Prostate gland (tissue), 2 donors: ENCODE measurements around the gene TNKS1BP1. TPM values are rescaled to one million over a fixed set of nuclear protein-coding genes. Genes with fewer than 3 reads are reported as not detected.

Experiments
- DNase-seq: peaks from one replicate; pipeline ENCODE4 v3.0.0-alpha.2; 2019; ENCODE audit warnings: low spot score
- H3K27ac ChIP-seq, 2 donors: fragments of 200-600 bp; sonication (generic); 2 replicates each; pipeline ENCODE4 v1.5.1; 2017 to 2019
- H3K27me3 ChIP-seq: fragments of 200-600 bp; sonication (generic); replicated peaks from 2 replicates; pipeline ENCODE4 v1.5.1; 2019; ENCODE audit not compliant: insufficient read depth
- H3K36me3 ChIP-seq, 2 donors: fragments of 200-600 bp; sonication (generic); 1 replicate in 1 of 2; 2 replicates in 1 of 2; pipeline versions ENCODE4 v1.5.1 to v1.8.1; 2017 to 2019
- H3K4me1 ChIP-seq: fragments of 200-600 bp; sonication (generic); replicated peaks from 2 replicates; pipeline ENCODE4 v1.5.1; 2019
- H3K4me3 ChIP-seq, 2 donors: fragments of 200-600 bp; sonication (generic); 2 replicates each; pipeline ENCODE4 v1.5.1; 2017 to 2019
- H3K9me3 ChIP-seq: fragments of 200-600 bp; sonication (generic); 2 replicates; pipeline ENCODE4 v1.5.1; 2017
- CTCF ChIP-seq, 4 experiments: fragments of 200-600 bp in 2 of 4; fragments of 450-650 bp in 2 of 4; sonication (generic) in 2 of 4; IDR thresholded peaks; 1 replicate in 3 of 4; 2 replicates in 1 of 4; pipeline ENCODE4 v1.5.1; 2016 to 2019; ENCODE audit warnings: antibody characterized with exemption in 4 of 4, mild to moderate bottlenecking in 2 of 4, moderate library complexity in 2 of 4
- POLR2A ChIP-seq: fragments of 450-650 bp; IDR thresholded peaks from one replicate; pipeline ENCODE4 v1.6.1; 2016; ENCODE audit warnings: antibody characterized with exemption, mild to moderate bottlenecking
- POLR2AphosphoS5 ChIP-seq: sonication (generic); formaldehyde crosslinking; IDR thresholded peaks from one replicate; pipeline ENCODE4 v1.6.1; 2017; ENCODE audit warnings: antibody characterized with exemption
- WGBS: methylation state at CpG from one replicate; pipeline ENCODE4 v1.1.5; 2018; 5-methylcytosine and 5-hydroxymethylcytosine counted together
- intact Hi-C: fragments of 100-400 bp; cut with DNase I; formaldehyde crosslinking; loops from one replicate; pipeline ENCODE4 v1.14.2; 2022
- total RNA-seq, 2 donors: library from RNA; depleted of rRNA; stranded (reverse); fragments of >200 nt; gene quantifications; one replicate each; pipeline ENCODE4 v1.1.0, GENCODE V29; 2016

TNKS1BP1 gene
- total RNA-seq, 2 donors from 2014 or later: 140 to 158 TPM

DNA sequence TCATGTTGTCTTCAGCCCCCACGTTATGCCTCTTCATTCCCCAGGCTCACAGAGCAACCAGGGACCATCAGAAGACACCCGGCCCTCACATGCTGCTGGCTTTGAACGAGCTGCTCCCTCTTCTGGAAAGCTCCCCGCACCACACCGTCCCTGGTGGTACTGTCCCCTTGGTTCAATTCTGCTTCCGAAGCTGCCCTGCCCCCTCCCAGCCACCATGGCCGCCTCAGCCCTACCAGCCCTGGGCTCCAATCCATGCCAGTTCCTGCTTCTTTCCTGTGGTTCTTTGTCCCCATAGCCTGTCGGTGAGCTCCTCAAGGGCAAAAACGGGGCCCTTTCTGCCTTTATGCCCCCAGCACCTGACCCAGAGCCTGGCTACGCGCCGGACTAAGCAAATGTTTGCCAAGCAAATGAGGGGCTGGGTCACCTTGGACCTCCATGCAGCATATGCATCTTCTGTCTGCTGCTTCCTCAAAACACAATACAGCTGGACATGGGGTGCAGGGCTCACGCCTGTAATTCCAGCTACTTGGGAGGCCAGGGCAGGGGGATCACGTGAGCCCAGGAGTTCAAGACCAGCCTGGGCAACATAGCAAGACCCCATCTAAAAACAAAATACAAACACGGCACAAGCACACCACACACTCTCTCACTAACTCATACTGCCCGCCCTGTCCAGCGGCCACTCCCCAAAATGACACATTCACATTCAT lies 21.3 kb downstream of the TNKS1BP1 start:
- Histone ChIP-seq H3K36me3 (peaks cover 25 to 45% of the 10 kb centered on the region in 2 donors), H3K27me3 (no peaks in the 10 kb centered on the region), H3K27ac (no peak overlapping the region), H3K9me3 (no peaks in the 10 kb centered on the region), H3K4me1 (peaks cover 9% of the 10 kb centered on the region), H3K4me3 (no peak overlapping the region)
- intact Hi-C loops: no loop called here
- no peak for TF ChIP-seq POLR2AphosphoS5
- DNase-seq: no peak
- 81% methylated on average over 17 of the region's 17 CpGs for WGBS

DNA sequence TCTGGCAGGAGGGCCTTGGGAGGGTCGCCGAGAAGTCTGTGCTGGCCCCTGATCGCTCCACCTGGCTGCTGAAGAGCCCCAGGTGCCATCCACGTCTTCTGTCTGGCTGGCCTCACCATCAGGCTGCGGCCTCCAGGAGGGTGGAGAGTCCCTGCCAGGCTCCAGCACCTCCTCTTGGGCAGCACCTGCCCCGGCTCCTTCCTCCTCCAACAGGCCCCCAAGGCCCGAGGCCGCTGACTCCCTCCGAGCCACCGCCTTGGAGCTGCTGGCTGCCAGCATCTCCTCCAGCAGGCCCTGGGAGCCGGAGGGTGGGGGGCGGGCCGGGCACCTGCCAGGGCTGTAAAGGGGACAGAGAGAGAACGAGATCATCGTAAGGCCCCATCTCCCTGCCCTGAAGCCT lies 22.3 kb downstream of the TNKS1BP1 start:
- no peak for DNase-seq
- TF ChIP-seq POLR2AphosphoS5 (no peak), POLR2A (no peak), CTCF (IDR thresholded peaks at IDR 0.05) (no peak)
- H3K27ac ChIP-seq: no peak overlapping the region
- no peaks in the 10 kb centered on the region for H3K27me3 ChIP-seq
- intact Hi-C loops: no loop called here
- no peaks in the 10 kb centered on the region for H3K9me3 ChIP-seq
- no peak overlapping the region for H3K4me3 ChIP-seq
- peaks cover 25 to 45% of the 10 kb centered on the region in 2 donors for H3K36me3 ChIP-seq
- peaks cover 6% of the 10 kb centered on the region for H3K4me1 ChIP-seq
- WGBS: 92% methylated on average over 15 of the region's 15 CpGs

- H3K27ac ChIP-seq: no peak overlapping the region
- DNase-seq: no peak
- peaks cover under 1% of the 10 kb centered on the region for H3K4me1 ChIP-seq
- no peak for TF ChIP-seq CTCF (IDR thresholded peaks at IDR 0.05)
- TF ChIP-seq POLR2A: no peak
- no peak for TF ChIP-seq POLR2AphosphoS5
- intact Hi-C loops: no loop called here
- H3K9me3 ChIP-seq: no peaks in the 10 kb centered on the region
- H3K27me3 ChIP-seq: no peaks in the 10 kb centered on the region
- H3K4me3 ChIP-seq: no peak overlapping the region
- 97% methylated on average over 27 of the region's 27 CpGs for WGBS
- H3K36me3 ChIP-seq: peaks cover 25 to 45% of the 10 kb centered on the region in 2 donors
Observed at GRCh38 chr11:57301711-57302423, 22.9 kb downstream of the TNKS1BP1 start.

- TF ChIP-seq POLR2AphosphoS5 (no peak), POLR2A (no peak), CTCF (IDR thresholded peaks at IDR 0.05) (no peak)
- Histone ChIP-seq H3K4me3 (no peak overlapping the region), H3K27me3 (no peaks in the 10 kb centered on the region), H3K27ac (no peak overlapping the region), H3K36me3 (peaks cover 25 to 45% of the 10 kb centered on the region in 2 donors), H3K9me3 (no peaks in the 10 kb centered on the region), H3K4me1 (no peaks in the 10 kb centered on the region)
- WGBS: 91% methylated on average over 10 of the region's 10 CpGs
- DNase-seq: no peak
- intact Hi-C loops: no loop called here
Observed at GRCh38 chr11:57300785-57301184, 24.0 kb downstream of the TNKS1BP1 start.

DNA sequence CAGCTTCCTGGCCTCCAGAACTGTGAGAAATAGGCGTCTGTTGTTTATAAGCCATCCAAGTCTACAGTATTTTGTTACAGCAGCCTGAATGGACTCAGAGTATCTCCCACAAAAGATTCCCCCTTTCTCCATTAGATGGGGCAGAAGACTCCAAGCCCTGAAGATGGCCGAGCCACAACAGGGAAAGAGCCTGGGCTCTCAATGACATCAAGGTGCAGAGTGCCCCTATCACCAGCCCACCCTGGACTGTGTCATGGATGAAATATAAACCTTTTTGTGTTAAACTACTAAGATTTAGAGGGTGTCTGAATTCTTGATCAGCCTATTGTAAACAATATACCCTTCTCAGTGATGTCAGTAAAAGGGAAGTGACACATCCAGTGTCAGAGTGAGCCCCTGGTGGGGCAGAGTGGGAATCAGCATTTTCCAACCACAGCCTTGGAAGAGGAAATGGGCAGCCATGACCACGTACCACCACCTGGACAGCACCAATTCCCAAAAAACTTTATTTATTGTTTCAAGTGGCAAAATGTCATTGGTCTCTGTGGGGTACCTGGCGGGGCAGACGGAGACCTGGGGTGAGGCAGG lies 25.5 kb downstream of the TNKS1BP1 start:
- no peak for DNase-seq
- over 99% methylated on average over 5 of the region's 5 CpGs for WGBS
- intact Hi-C loops: no loop called here
- no peaks in the 10 kb centered on the region for H3K27me3 ChIP-seq
- TF ChIP-seq CTCF (IDR thresholded peaks at IDR 0.05): no peak
- TF ChIP-seq POLR2AphosphoS5: no peak
- no peak for TF ChIP-seq POLR2A
- H3K36me3 ChIP-seq: peaks cover 25 to 45% of the 10 kb centered on the region in 2 donors
- no peaks in the 10 kb centered on the region for H3K9me3 ChIP-seq
- H3K27ac ChIP-seq: no peak overlapping the region
- H3K4me1 ChIP-seq: no peaks in the 10 kb centered on the region
- no peak overlapping the region for H3K4me3 ChIP-seq
